Neutrophil (primary cell): ENCODE data around the gene LRRC75A.
"Not testable (repeated sequence)": the region's sequence is repeated elsewhere in the genome, so short reads cannot be mapped to it uniquely, and the experiment has no call there.

ENCODE experiments used
- H3K27ac ChIP-seq: fragments of 200-600 bp; sonication (generic); 2 replicates; pipeline ENCODE4 v1.5.1; 2016; ENCODE audit warnings: mild to moderate bottlenecking, moderate library complexity
- H3K27me3 ChIP-seq: fragments of 200-600 bp; sonication (generic); 2 replicates; pipeline ENCODE4 v1.6.0; 2016; ENCODE audit warnings: mild to moderate bottlenecking
- H3K36me3 ChIP-seq: fragments of 200-600 bp; sonication (generic); 2 replicates; pipeline ENCODE4 v1.5.1; 2017
- H3K4me1 ChIP-seq, 2 experiments: fragments of 200-600 bp in 1 of 2; sonication (generic) in 1 of 2; 1 replicate in 1 of 2; 2 replicates in 1 of 2; pipeline versions ENCODE4 v1.5.1 to v1.6.1; 2013 to 2016; ENCODE audit warnings: low read depth in 1 of 2, low read length in 1 of 2, mild to moderate bottlenecking in 1 of 2, moderate library complexity in 1 of 2; ENCODE audit not compliant: control insufficient read depth in 1 of 2, insufficient read depth in 1 of 2
- H3K4me3 ChIP-seq, 2 experiments: fragments of 200-600 bp in 1 of 2; sonication (generic) in 1 of 2; 1 replicate in 1 of 2; 2 replicates in 1 of 2; pipeline ENCODE4 v1.5.1; 2013 to 2016; ENCODE audit warnings: low read depth in 1 of 2, low read length in 1 of 2, mild to moderate bottlenecking in 1 of 2, moderate library complexity in 1 of 2
- H3K9me3 ChIP-seq: fragments of 200-600 bp; sonication (generic); 2 replicates; pipeline ENCODE4 v1.5.1; 2016
- CTCF ChIP-seq: fragments of 200-600 bp; sonication (generic); IDR thresholded peaks from 2 replicates; pipeline ENCODE4 v1.5.1; 2016; ENCODE audit warnings: antibody characterized with exemption

The LRRC75A gene

GRCh38 chr17:16459855-16460550 is 32.0 kb downstream of the LRRC75A start:
- Histone ChIP-seq H3K27me3 (no peaks in the 10 kb centered on the region), H3K4me1 (peaks cover 43 to 51% of the 10 kb centered on the region in 2 experiments), H3K27ac (peak overlapping the region; percentile 75), H3K36me3 (peaks cover 29% of the 10 kb centered on the region), H3K4me3 (no peak overlapping the region), H3K9me3 (no peaks in the 10 kb centered on the region)
- no peak for TF ChIP-seq CTCF

DNA sequence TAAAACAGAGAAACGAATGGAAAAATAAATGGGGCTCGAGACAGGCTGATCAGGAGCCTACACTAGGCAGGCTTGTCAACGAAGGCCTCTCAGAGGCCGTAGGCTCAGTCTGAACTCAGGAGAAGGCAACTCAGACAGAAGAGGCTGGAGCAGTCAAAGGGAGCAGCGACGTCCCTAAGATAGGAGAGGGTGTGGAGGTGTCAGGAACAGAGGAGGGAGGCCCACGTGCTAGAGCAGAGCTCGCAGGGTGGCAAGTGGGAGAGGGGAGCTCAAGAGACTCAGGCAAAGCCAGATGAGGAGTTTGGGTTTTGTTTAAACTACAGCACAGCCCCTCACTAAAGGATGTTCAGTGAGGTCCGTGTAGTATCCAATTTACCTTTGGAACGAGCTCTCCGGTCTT is 32.7 kb downstream of the LRRC75A start:
- peak overlapping the region; percentile 75 for H3K27ac ChIP-seq
- no peaks in the 10 kb centered on the region for H3K27me3 ChIP-seq
- no peaks in the 10 kb centered on the region for H3K9me3 ChIP-seq
- no peak for TF ChIP-seq CTCF
- peaks cover 43 to 51% of the 10 kb centered on the region in 2 experiments for H3K4me1 ChIP-seq
- peaks cover 29% of the 10 kb centered on the region for H3K36me3 ChIP-seq
- no peak overlapping the region for H3K4me3 ChIP-seq

DNA sequence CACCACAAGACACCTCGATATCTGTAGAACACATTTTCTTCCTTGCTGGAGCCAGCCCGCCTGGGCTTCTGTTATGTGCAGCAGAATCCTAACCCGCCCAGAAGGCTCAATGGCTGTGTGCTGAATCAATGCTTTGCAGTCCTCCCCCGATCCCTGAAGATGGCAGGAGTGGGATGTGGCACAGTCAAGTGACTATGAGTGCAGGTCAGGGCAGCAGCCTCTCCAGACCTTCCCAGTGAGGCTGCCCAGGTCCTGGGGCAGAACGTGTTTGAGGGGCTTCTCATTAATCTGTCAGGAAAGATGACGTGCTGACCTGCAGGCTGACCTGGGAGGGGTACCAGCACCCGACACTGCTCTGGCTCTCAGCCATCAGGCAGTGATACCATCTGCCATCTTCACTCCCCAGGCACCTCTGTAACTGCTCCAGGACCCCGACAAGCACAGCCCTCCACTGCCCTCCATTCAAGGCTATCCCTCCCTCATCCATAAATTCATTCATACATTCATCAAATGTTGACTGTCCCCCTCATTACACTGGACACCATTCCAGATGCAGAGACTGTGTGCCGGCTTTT is 35.2 kb downstream of the LRRC75A start:
- H3K4me3 ChIP-seq, result no peak overlapping the region
- H3K4me1 ChIP-seq, result peaks cover 49 to 55% of the 10 kb centered on the region in 2 experiments
- no peak for TF ChIP-seq CTCF
- H3K27ac ChIP-seq, result peak overlapping the region; percentile 75
- peaks cover 15% of the 10 kb centered on the region for H3K36me3 ChIP-seq
- no peaks in the 10 kb centered on the region for H3K9me3 ChIP-seq
- H3K27me3 ChIP-seq, result no peaks in the 10 kb centered on the region

DNA sequence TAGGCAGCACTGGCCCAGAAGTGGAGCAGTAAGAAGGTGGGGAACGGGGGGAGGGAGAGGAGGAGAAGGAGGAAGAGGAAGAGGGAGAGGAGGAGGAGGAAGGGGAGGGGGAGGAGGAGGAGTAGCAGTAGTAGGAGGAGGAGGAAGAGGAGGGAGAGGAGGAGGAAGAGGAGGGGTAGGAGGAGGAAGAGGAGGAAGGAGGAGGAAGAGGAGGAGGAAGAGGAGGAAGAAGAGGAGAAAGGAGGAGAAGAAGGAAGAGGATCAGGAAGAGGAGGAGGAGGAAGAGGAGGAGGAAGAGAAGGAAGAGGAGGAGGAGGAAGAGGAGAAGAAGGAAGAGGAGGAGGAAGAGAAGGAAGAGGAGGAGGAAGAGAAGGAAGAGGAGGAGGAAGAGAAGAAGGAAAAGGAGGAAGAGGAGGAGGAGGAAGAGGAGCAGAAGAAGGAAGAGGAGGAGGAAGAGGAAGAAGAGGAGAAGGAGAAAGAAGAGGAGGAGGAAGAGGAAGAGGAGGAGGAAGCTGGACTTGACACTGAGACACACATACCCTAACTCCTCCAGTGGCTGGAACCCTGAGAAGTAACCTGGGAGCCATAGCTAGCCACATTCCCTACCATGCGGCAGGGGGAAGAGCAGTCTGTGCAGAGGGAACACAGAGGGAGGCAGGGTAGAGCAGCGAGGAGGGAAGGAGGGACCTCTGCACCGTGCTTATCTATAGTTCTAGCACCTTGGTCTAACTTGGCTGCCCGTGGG is 35.8 kb downstream of the LRRC75A start:
- no peak overlapping the region for H3K4me3 ChIP-seq
- H3K27me3 ChIP-seq, result no peaks in the 10 kb centered on the region
- TF ChIP-seq CTCF, result no peak
- H3K9me3 ChIP-seq, result no peaks in the 10 kb centered on the region
- peaks cover 8% of the 10 kb centered on the region for H3K36me3 ChIP-seq
- H3K27ac ChIP-seq, result peak overlapping the region; percentile 75
- H3K4me1 ChIP-seq, result peaks cover 49 to 55% of the 10 kb centered on the region in 2 experiments

DNA sequence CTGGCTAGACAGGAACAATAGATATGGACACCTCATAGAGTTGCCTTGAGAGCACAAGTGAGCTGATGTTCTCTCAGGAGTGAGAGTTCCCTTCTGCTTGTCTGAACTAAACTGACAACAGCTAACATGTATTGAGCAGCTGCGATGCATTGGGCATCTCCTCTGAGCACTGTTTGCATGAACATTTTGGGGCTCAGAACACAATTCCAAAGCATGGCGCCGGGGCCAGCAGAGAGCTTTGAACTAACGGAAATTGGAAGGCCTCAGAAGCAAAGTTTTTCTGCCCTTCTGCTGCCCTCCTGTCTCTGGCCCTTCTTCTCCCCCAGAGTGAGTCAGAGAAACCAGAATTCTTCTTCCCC is 38.5 kb downstream of the LRRC75A start:
- no peak overlapping the region for H3K4me3 ChIP-seq
- H3K27ac ChIP-seq, result peak overlapping the region; percentile 41
- no peaks in the 10 kb centered on the region for H3K9me3 ChIP-seq
- H3K36me3 ChIP-seq, result peaks cover 22% of the 10 kb centered on the region
- no peak for TF ChIP-seq CTCF
- H3K4me1 ChIP-seq, result peaks cover 29 to 31% of the 10 kb centered on the region in 2 experiments
- no peaks in the 10 kb centered on the region for H3K27me3 ChIP-seq

- H3K36me3 ChIP-seq, result peaks cover 34% of the 10 kb centered on the region
- peaks cover 17 to 19% of the 10 kb centered on the region in 2 experiments for H3K4me1 ChIP-seq
- not testable (repeated sequence) for H3K27ac ChIP-seq, H3K27me3 ChIP-seq, H3K9me3 ChIP-seq, H3K4me3 ChIP-seq
These were observed 39.7 kb downstream of the LRRC75A start for GRCh38 chr17:16452268-16452667.
